HG02623 (cell line): Measurements from ENCODE around the gene RFK.

Source experiments
- ATAC-seq: cut with Tn5 transposase; IDR thresholded peaks from one replicate; pipeline ENCODE4 v1.9.1; 2021; ENCODE audit warnings: moderate library complexity; ENCODE audit not compliant: unreplicated experiment

The RFK gene

DNA sequence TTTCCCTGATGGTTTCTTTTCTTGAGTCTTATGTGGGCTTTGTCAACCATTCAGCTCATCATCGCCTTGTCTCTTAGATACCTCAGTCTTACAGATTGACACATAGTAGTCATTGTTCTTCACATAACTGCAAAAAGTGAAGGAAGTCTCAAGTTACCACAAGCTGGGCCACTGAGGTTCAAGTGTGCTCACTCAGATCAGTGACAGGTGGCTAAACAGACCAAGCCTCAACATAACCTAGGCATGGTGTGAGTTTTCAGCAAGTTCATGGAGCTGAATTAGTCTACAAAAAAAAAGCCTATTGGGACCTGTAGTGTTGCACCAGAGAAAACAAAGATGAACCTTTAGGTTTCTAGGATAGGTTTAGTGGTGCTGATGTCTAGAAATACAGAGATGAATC, 58.2 kb downstream of the RFK start:
- ATAC-seq = no peak
